K562 (cell line): Measurements from ENCODE around the gene ETS1.

Experiments used
- FOXP1 ChIP-seq: sonication (generic); formaldehyde crosslinking; IDR thresholded peaks from 2 replicates; pipeline ENCODE4 v1.8.0; 2022; ENCODE audit warnings: mild to moderate bottlenecking, missing genetic modification reagents
- HDAC1 ChIP-seq, 2 experiments: fragments of 450-650 bp; IDR thresholded peaks; 2 replicates each; pipeline ENCODE4 v1.6.1; 2016 to 2017; ENCODE audit warnings: inconsistent platforms in 1 of 2, mild to moderate bottlenecking in 1 of 2, moderate library complexity in 1 of 2
- RBBP5 ChIP-seq: fragments of 200-600 bp; sonication (generic); IDR thresholded peaks from 2 replicates; pipeline ENCODE4 v1.6.1; 2012; ENCODE audit warnings: borderline replicate concordance, mild to moderate bottlenecking, low read length, control low read depth, inconsistent platforms; ENCODE audit not compliant: insufficient read depth, poor library complexity, severe bottlenecking
- SIN3A ChIP-seq, 2 experiments: fragments of 150-350 bp in 1 of 2; IDR thresholded peaks; 2 replicates each; pipeline ENCODE4 v1.6.1; 2011 to 2016; ENCODE audit warnings: borderline replicate concordance in 2 of 2, low read depth in 2 of 2, low read length in 2 of 2, mild to moderate bottlenecking in 2 of 2, moderate library complexity in 2 of 2; ENCODE audit not compliant: control insufficient read depth in 1 of 2
- TARDBP ChIP-seq: fragments of 450-650 bp; IDR thresholded peaks from 2 replicates; pipeline ENCODE4 v1.6.1; 2016
- TCF7L2 ChIP-seq: fragments of 150-350 bp; IDR thresholded peaks from 2 replicates; pipeline ENCODE4 v1.6.1; 2016; ENCODE audit warnings: low read depth, mild to moderate bottlenecking, low read length, moderate library complexity
- TF ChIP-seq, protein P1 (sequence below): sonication (generic); formaldehyde crosslinking; IDR thresholded peaks from 2 replicates; pipeline ENCODE4 v1.8.0; 2022; ENCODE audit warnings: mild to moderate bottlenecking, low read depth, missing genetic modification reagents
- TF ChIP-seq, protein P2 (sequence below): sonication (generic); formaldehyde crosslinking; IDR thresholded peaks from 2 replicates; pipeline ENCODE4 v1.8.0; 2022; ENCODE audit warnings: missing genetic modification reagents, mild to moderate bottlenecking, borderline replicate concordance

DNA sequence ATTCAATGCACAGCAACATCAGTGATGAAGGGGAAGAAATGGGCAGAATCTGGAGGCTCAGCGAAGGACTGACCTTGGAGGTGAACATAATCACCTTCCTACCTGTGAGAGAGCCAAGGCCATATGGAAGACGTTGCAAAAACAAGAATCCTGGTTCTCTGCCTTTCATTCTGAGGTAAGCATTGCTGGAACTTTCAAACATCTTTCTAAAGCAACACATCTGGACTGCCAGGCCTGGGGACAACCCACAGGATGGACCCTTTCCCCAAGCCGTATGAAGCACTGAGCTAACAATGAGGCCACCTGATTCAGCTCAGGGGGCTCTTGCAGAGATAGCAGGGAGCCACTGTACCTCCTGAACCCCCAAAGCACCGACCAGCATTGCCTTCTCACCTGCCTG lies 70.5 kb downstream of the ETS1 start:
- TF ChIP-seq TARDBP (no peak), RBBP5 (no peak), HDAC1 (IDR thresholded peaks at IDR 0.05) (no peak), TCF7L2 (no peak), SIN3A (IDR thresholded peaks at IDR 0.05; ENCODE audit: borderline replicate concordance in 2 of 2, control insufficient read depth in 1 of 2, low read depth in 2 of 2, low read length in 2 of 2) (no peak), FOXP1 (CRISPR knock-in tag) (no peak)
- TF ChIP-seq, protein P1, sequence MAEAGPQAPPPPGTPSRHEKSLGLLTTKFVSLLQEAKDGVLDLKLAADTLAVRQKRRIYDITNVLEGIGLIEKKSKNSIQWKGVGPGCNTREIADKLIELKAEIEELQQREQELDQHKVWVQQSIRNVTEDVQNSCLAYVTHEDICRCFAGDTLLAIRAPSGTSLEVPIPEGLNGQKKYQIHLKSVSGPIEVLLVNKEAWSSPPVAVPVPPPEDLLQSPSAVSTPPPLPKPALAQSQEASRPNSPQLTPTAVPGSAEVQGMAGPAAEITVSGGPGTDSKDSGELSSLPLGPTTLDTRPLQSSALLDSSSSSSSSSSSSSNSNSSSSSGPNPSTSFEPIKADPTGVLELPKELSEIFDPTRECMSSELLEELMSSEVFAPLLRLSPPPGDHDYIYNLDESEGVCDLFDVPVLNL (CRISPR knock-in tag), result no peak
- TF ChIP-seq, protein P2, sequence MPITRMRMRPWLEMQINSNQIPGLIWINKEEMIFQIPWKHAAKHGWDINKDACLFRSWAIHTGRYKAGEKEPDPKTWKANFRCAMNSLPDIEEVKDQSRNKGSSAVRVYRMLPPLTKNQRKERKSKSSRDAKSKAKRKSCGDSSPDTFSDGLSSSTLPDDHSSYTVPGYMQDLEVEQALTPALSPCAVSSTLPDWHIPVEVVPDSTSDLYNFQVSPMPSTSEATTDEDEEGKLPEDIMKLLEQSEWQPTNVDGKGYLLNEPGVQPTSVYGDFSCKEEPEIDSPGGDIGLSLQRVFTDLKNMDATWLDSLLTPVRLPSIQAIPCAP, result no peak
